ENCODE measurements around the gene CPNE5. TPM values are rescaled to one million over a fixed set of nuclear protein-coding genes. Genes with fewer than 3 reads are reported as not detected.

CPNE5 gene
- total RNA-seq, 4 donors from 2014 or later = 0.39 to 3.0 (median 1.4) TPM

DNA sequence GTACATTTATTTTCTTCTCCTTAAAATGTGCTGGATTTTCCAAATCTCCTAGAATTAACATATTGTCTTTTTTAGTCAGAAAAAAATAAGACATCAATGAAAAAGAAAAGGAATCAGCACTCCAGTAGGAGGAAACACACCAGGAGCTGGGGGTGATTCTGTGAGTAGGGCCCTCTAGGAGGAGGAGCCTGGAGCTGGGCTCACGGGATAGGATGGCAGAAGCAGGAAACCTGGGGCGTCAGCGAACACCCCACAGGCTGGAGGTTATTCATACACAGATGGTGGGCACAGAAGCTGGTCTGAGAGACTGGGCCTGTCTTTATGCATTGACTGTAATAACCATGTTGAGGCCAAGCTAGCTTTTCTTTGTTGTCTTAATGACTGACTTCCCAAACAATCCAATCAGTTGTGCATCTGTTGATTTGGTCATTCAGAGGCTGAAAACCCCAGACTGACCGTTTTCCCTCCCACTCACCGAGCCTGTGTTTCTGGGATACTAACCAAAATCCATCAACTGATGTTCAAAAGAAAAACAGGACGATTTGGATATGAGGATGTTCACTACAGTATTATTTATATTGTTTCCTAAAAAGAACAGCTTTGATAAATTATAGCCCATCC lies 53.1 kb downstream of the CPNE5 start:
- TF ChIP-seq EP300 (IDR thresholded peaks at IDR 0.05) (no peak), POLR2A (IDR thresholded peaks at IDR 0.05) (no peak), CTCF (IDR thresholded peaks at IDR 0.05) (no peak)
- no peak overlapping the region for H3K4me3 ChIP-seq
- no peaks in the 10 kb centered on the region for H3K9me3 ChIP-seq
- H3K4me1 ChIP-seq = peaks cover 0 to 9% (median 0%) of the 10 kb centered on the region in 4 donors
- 35 to 39% methylated on average over 6 of the region's 6 CpGs for WGBS, 2 donors
- no peaks in the 10 kb centered on the region for H3K27me3 ChIP-seq
- no peak overlapping the region for H3K27ac ChIP-seq
- no peak for DNase-seq (ENCODE audit: low spot score in 2 of 2)
- H3K36me3 ChIP-seq = no peaks in the 10 kb centered on the region

GRCh38 chr6:36784376-36784636 lies 54.9 kb downstream of the CPNE5 start:
- TF ChIP-seq POLR2A (IDR thresholded peaks at IDR 0.05) (no peak), EP300 (IDR thresholded peaks at IDR 0.05) (no peak), CTCF (IDR thresholded peaks at IDR 0.05) (no peak)
- Histone ChIP-seq H3K4me1 (peaks cover 0 to 9% (median 0%) of the 10 kb centered on the region in 4 donors), H3K4me3 (no peak overlapping the region), H3K9me3 (no peaks in the 10 kb centered on the region), H3K27me3 (no peaks in the 10 kb centered on the region), H3K27ac (no peak overlapping the region), H3K36me3 (no peaks in the 10 kb centered on the region)
- DNase-seq (ENCODE audit: low spot score in 2 of 2) = no peak
- WGBS, 2 donors = 40 to 53% methylated on average over 3 of the region's 3 CpGs

- Histone ChIP-seq H3K27ac (no peak overlapping the region), H3K27me3 (peaks cover 0 to 2% of the 10 kb centered on the region in 2 donors), H3K9me3 (no peaks in the 10 kb centered on the region), H3K4me1 (peaks cover 0 to 6% (median 0%) of the 10 kb centered on the region in 4 donors), H3K4me3 (no peak overlapping the region), H3K36me3 (no peaks in the 10 kb centered on the region)
- no peak for DNase-seq (ENCODE audit: low spot score in 2 of 2)
- TF ChIP-seq POLR2A (IDR thresholded peaks at IDR 0.05) (no peak), CTCF (IDR thresholded peaks at IDR 0.05) (no peak), EP300 (IDR thresholded peaks at IDR 0.05) (no peak)
- 66 to 69% methylated on average over 5 of the region's 5 CpGs for WGBS, 2 donors
These were observed 55.5 kb downstream of the CPNE5 start for GRCh38 chr6:36783603-36784375.

GRCh38 chr6:36781669-36782068 lies 57.6 kb downstream of the CPNE5 start:
- Histone ChIP-seq H3K36me3 (no peaks in the 10 kb centered on the region), H3K9me3 (no peaks in the 10 kb centered on the region), H3K27ac (no peak overlapping the region), H3K27me3 (peaks cover 0 to 12% of the 10 kb centered on the region in 2 donors), H3K4me3 (no peak overlapping the region), H3K4me1 (peaks cover 0 to 3% (median 0%) of the 10 kb centered on the region in 4 donors)
- TF ChIP-seq CTCF (IDR thresholded peaks at IDR 0.05) = no peak
- no peak for TF ChIP-seq POLR2A (IDR thresholded peaks at IDR 0.05)
- TF ChIP-seq EP300 (IDR thresholded peaks at IDR 0.05) = no peak
- DNase-seq (ENCODE audit: low spot score in 2 of 2) = no peak
- 67 to 78% methylated on average over 5 to 8 of the region's 8 CpGs for WGBS, 2 donors

DNA sequence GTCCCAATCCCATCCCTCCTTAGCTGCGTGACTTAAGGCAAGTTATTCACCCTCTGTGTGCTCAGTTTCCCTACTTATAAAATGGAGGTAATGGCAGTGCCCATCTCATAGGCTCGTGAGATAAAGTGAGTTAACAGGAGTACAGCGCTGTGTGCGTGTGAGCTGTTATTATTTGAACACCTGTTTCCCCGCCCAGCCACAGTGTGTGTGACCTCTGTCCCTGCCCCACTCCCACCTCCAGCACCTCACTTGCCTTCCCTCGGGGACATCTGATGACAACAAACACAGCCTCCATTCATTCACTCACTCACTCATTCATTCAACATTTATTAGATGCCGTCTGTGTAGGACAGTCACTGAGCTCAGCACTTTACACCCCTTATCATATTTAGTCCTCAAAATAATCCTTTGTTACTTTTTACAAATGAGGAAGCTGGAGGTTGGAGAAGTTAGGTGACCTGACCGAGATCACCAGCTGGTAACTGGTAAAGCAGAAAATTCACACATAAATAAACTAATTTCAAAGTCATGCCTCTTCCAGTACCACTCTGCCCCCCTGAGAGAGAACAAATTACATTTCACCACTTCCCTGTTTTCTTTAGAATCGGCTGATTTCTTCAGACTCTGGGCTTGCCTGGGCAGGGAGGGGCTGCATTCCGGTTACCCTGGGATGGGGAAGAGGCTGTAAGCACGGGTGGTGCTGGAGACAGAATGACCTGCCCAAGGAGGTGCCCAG lies 58.6 kb downstream of the CPNE5 start:
- no peak for DNase-seq (ENCODE audit: low spot score in 2 of 2)
- 51 to 57% methylated on average over 11 of the region's 11 CpGs for WGBS, 2 donors
- no peaks in the 10 kb centered on the region for H3K36me3 ChIP-seq
- peaks cover 0 to 18% of the 10 kb centered on the region in 2 donors for H3K27me3 ChIP-seq
- no peak overlapping the region for H3K4me3 ChIP-seq
- H3K27ac ChIP-seq = no peak overlapping the region
- peaks cover 0 to 3% (median 0%) of the 10 kb centered on the region in 4 donors for H3K4me1 ChIP-seq
- no peaks in the 10 kb centered on the region for H3K9me3 ChIP-seq
- TF ChIP-seq POLR2A (IDR thresholded peaks at IDR 0.05) (no peak), EP300 (IDR thresholded peaks at IDR 0.05) (no peak), CTCF (IDR thresholded peaks at IDR 0.05) (no peak)
